A549 (cell line): ENCODE measurements around the gene PMM2. TPM values are rescaled to one million over a fixed set of nuclear protein-coding genes. Genes with fewer than 3 reads are reported as not detected.

Experiments
- ATAC-seq, 2 experiments: fragments of 200-7000 bp in 1 of 2; fragments of >200 bp in 1 of 2; cut with Nextera tagmentation in 1 of 2; cut with Tn5 transposase in 1 of 2; 3 replicates each; pipeline versions ENCODE4 v1.8.0 to v1.9.1; 2018 to 2020; ENCODE audit warnings: mild to moderate bottlenecking in 1 of 2, moderate library complexity in 1 of 2
- CTCF ChIA-PET: fragments of 300-600 bp; sonication (Branson Sonifier 250); formaldehyde crosslinking; extraction: SDS; loops from one replicate; lab custom pipeline; 2021; ENCODE audit warnings: antibody characterized with exemption, inconsistent platforms; lab: Yijun Ruan, JAX
- POLR2A ChIA-PET: fragments of 350-600 bp; formaldehyde crosslinking; extraction: SDS; loops from one replicate; lab custom pipeline; 2021; ENCODE audit warnings: antibody characterized with exemption, inconsistent platforms; lab: Yijun Ruan, JAX
- DNase-seq, 2 experiments: peaks; one replicate each; pipeline versions ENCODE4 v3.0.0 to v3.0.0-alpha.2; 2011 to 2016; ENCODE audit warnings: low read depth in 1 of 2, low spot score in 1 of 2
- FAIRE-seq: peaks from 2 replicates; lab custom pipeline; 2011; peaks lifted over from hg19 to GRCh38; lab: Jason Lieb, UNC
- H3K27ac ChIP-seq, 2 experiments: fragments of >200 bp; sonication (Bioruptor Twin); formaldehyde crosslinking; 3 replicates each; pipeline ENCODE4 v1.5.1; 2016 to 2017
- H3K4me1 ChIP-seq: fragments of >200 bp; sonication (Bioruptor Twin); formaldehyde crosslinking; 3 replicates; pipeline ENCODE4 v1.6.1; 2016
- H3K4me2 ChIP-seq: fragments of >200 bp; sonication (Bioruptor Twin); formaldehyde crosslinking; 3 replicates; pipeline ENCODE4 v1.6.1; 2016
- H3K4me3 ChIP-seq: fragments of >200 bp; sonication (Bioruptor Twin); formaldehyde crosslinking; 3 replicates; pipeline ENCODE4 v1.5.1; 2016
- H3K9me3 ChIP-seq: fragments of >200 bp; sonication (Bioruptor Twin); formaldehyde crosslinking; 3 replicates; pipeline ENCODE4 v1.6.1; 2016
- ATOH8 ChIP-seq: fragments of 250-450 bp; sonication (Bioruptor Pico); IDR thresholded peaks from 2 replicates; pipeline ENCODE4 v1.5.0; 2020; ENCODE audit warnings: low read depth, mild to moderate bottlenecking, moderate library complexity
- CBX8 ChIP-seq: fragments of 200-600 bp; sonication (generic); IDR thresholded peaks from 2 replicates; pipeline ENCODE4 v1.6.1; 2016
- CHD2 ChIP-seq: fragments of 150-350 bp; IDR thresholded peaks from 2 replicates; pipeline ENCODE4 v1.6.1; 2014; ENCODE audit warnings: low read length; ENCODE audit not compliant: partially characterized antibody
- CHD4 ChIP-seq: fragments of 200-600 bp; sonication (generic); IDR thresholded peaks from 2 replicates; pipeline ENCODE4 v1.6.1; 2016; ENCODE audit warnings: antibody characterized with exemption, mild to moderate bottlenecking, borderline replicate concordance
- ESRRA ChIP-seq: fragments of 150-350 bp; IDR thresholded peaks from 2 replicates; pipeline ENCODE4 v1.6.1; 2014; ENCODE audit warnings: mild to moderate bottlenecking, low read length, borderline replicate concordance
- FOSL2 ChIP-seq, 2 experiments: fragments of 450-650 bp in 1 of 2; fragments of >200 bp in 1 of 2; sonication (Bioruptor Twin) in 1 of 2; formaldehyde crosslinking; IDR thresholded peaks; 2 replicates each; pipeline versions ENCODE4 v1.5.0 to v1.6.1; 2016 to 2020; ENCODE audit warnings: mild to moderate bottlenecking in 1 of 2, moderate library complexity in 1 of 2
- HDAC2 ChIP-seq: fragments of 200-600 bp; sonication (generic); IDR thresholded peaks from 2 replicates; pipeline ENCODE4 v1.6.1; 2016
- HEYL ChIP-seq: fragments of 250-450 bp; sonication (Bioruptor Pico); IDR thresholded peaks from 2 replicates; pipeline ENCODE4 v1.8.0; 2021; ENCODE audit warnings: mild to moderate bottlenecking, moderate library complexity
- HMGXB4 ChIP-seq: fragments of 250-450 bp; sonication (Bioruptor Pico); IDR thresholded peaks from 2 replicates; pipeline ENCODE4 v1.5.0; 2021; ENCODE audit warnings: mild to moderate bottlenecking, moderate library complexity, borderline replicate concordance
- HOXA7 ChIP-seq: fragments of 250-450 bp; sonication (Bioruptor Pico); IDR thresholded peaks from 2 replicates; pipeline ENCODE4 v1.5.0; 2020; ENCODE audit warnings: mild to moderate bottlenecking, moderate library complexity
- JUNB ChIP-seq: fragments of >200 bp; sonication (Bioruptor Twin); formaldehyde crosslinking; IDR thresholded peaks from 2 replicates; pipeline ENCODE4 v1.6.1; 2016
- KDM1A ChIP-seq: fragments of 200-600 bp; sonication (generic); IDR thresholded peaks from 2 replicates; pipeline ENCODE4 v1.6.1; 2016; ENCODE audit warnings: low read depth, mild to moderate bottlenecking
- KDM5A ChIP-seq: fragments of 200-600 bp; sonication (generic); IDR thresholded peaks from 2 replicates; pipeline ENCODE4 v1.6.1; 2016; ENCODE audit warnings: antibody characterized with exemption, mild to moderate bottlenecking
- MAFK ChIP-seq: fragments of 450-650 bp; IDR thresholded peaks from 2 replicates; pipeline ENCODE4 v1.6.1; 2014; ENCODE audit not compliant: partially characterized antibody
- NFE2L2 ChIP-seq: fragments of 150-350 bp; conservative IDR thresholded peaks from 2 replicates; pipeline ENCODE4 v1.6.1; 2014; ENCODE audit warnings: low read length
- NPAS2 ChIP-seq: fragments of 250-450 bp; sonication (Bioruptor Pico); IDR thresholded peaks from 2 replicates; pipeline ENCODE4 v1.8.0; 2022; ENCODE audit warnings: mild to moderate bottlenecking, moderate library complexity, borderline replicate concordance
- NR3C1 ChIP-seq: fragments of >200 bp; sonication (Bioruptor Twin); formaldehyde crosslinking; IDR thresholded peaks from 3 replicates; pipeline ENCODE4 v1.6.1; 2017
- PBX3 ChIP-seq: IDR thresholded peaks from 2 replicates; pipeline ENCODE4 v1.6.1; 2012
- RAD21 ChIP-seq, 2 experiments: fragments of >200 bp in 1 of 2; sonication (Bioruptor Twin) in 1 of 2; formaldehyde crosslinking in 1 of 2; IDR thresholded peaks in 1 of 2; conservative IDR thresholded peaks in 1 of 2; 2 replicates in 1 of 2; 3 replicates in 1 of 2; pipeline ENCODE4 v1.6.1; 2012 to 2018; ENCODE audit warnings: inconsistent platforms in 1 of 2
- RARB ChIP-seq: fragments of 250-450 bp; sonication (Bioruptor Pico); IDR thresholded peaks from 2 replicates; pipeline ENCODE4 v1.8.0; 2021; ENCODE audit warnings: mild to moderate bottlenecking, moderate library complexity
- RCOR1 ChIP-seq: fragments of 150-350 bp; IDR thresholded peaks from 2 replicates; pipeline ENCODE4 v1.6.1; 2014; ENCODE audit warnings: antibody characterized with exemption, low read length, low read depth
- RFX5 ChIP-seq: fragments of 450-650 bp; IDR thresholded peaks from 2 replicates; pipeline ENCODE4 v1.7.1; 2014; ENCODE audit warnings: antibody characterized with exemption, mild to moderate bottlenecking, moderate library complexity
- SMC3 ChIP-seq: fragments of >200 bp; sonication (Bioruptor Twin); formaldehyde crosslinking; IDR thresholded peaks from 3 replicates; pipeline ENCODE4 v1.6.1; 2018; ENCODE audit warnings: inconsistent platforms
- TFCP2L1 ChIP-seq: fragments of 250-450 bp; sonication (Bioruptor Pico); IDR thresholded peaks from 2 replicates; pipeline ENCODE4 v1.5.0; 2021; ENCODE audit warnings: mild to moderate bottlenecking
- USF2 ChIP-seq: fragments of 450-650 bp; IDR thresholded peaks from 2 replicates; pipeline ENCODE4 v1.6.1; 2014; ENCODE audit warnings: antibody characterized with exemption
- ZFP36 ChIP-seq: fragments of 450-650 bp; IDR thresholded peaks from 2 replicates; pipeline ENCODE4 v1.6.1; 2014; ENCODE audit warnings: borderline replicate concordance; ENCODE audit not compliant: partially characterized antibody
- ZNF302 ChIP-seq: fragments of 250-450 bp; sonication (Bioruptor Pico); IDR thresholded peaks from 2 replicates; pipeline ENCODE4 v1.9.0; 2021; ENCODE audit warnings: inconsistent platforms, mild to moderate bottlenecking, moderate library complexity
- WGBS: methylation state at CpG from one replicate; pipeline ENCODE4 v1.1.6; 2017; ENCODE audit errors: missing lambda C conversion rate; 5-methylcytosine and 5-hydroxymethylcytosine counted together
- polyA plus RNA-seq, 4 experiments: library from polyadenylated mRNA; depleted of rRNA in 3 of 4; stranded (reverse); fragments of >200 nt; fragmentation: RNase III in 1 of 4; extraction: RNeasy Plus Mini Kit Qiagen cat#74134 plus additional on column Dnase treatment in 1 of 4; gene quantifications; 2 replicates in 3 of 4; 3 replicates in 1 of 4; pipeline ENCODE4 v1.2.3, GENCODE V29; 2011 to 2017
- TF ChIP-seq, protein P1 (sequence below): IDR thresholded peaks from 2 replicates; pipeline ENCODE4 v1.6.1; 2012; ENCODE audit warnings: low read depth, borderline replicate concordance
- TF ChIP-seq, protein P2 (sequence below): fragments of >200 bp; sonication (Bioruptor Twin); formaldehyde crosslinking; IDR thresholded peaks from 2 replicates; pipeline ENCODE4 v1.6.1; 2016
- TF ChIP-seq, protein P3 (sequence below): IDR thresholded peaks from 2 replicates; pipeline ENCODE4 v1.6.1; 2012

PMM2 gene
- polyA plus RNA-seq, 2 of the 4 experiments (the other 2 are of a cell fraction) = 56.6 to 72.4 TPM

DNA sequence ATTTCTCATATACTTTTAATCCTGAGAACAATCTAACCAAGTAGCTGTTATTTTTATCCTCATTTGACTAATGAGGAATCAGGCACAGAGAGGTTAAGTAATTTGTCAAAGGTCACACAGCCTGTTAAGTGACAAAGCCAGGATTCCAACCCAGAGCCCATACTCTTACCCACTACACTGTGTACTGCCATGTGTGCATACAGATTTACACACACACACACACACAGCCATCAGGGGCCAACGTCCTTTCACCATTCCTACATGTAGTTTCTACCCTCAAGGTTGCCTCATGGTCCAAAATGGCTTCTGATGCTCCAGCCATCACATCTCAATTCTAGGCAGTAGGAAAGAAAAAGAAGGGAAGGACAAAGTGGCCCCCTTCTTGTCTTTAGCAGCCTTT lies 22.3 kb upstream of the PMM2 start:
- no peaks in the 10 kb centered on the region for H3K4me1 ChIP-seq
- FAIRE-seq = no peak
- POLR2A ChIA-PET = no interaction called here
- H3K9me3 ChIP-seq = no peaks in the 10 kb centered on the region
- ATAC-seq = no peak
- TF ChIP-seq, protein P1, sequence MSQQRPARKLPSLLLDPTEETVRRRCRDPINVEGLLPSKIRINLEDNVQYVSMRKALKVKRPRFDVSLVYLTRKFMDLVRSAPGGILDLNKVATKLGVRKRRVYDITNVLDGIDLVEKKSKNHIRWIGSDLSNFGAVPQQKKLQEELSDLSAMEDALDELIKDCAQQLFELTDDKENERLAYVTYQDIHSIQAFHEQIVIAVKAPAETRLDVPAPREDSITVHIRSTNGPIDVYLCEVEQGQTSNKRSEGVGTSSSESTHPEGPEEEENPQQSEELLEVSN = no peak
- DNase-seq = no peak
- no peak overlapping the region for H3K4me3 ChIP-seq
- H3K27ac ChIP-seq = no peak overlapping the region
- CTCF ChIA-PET = interaction anchor here (1.1 to 1.2 kb wide), 2 partner anchors 16 to 21 kb away, joined by 3 to 4 read pairs; no protein-coding TSS in a partner anchor
- 9% methylated on average over 1 of the region's 1 CpG for WGBS
- H3K4me2 ChIP-seq = no peak overlapping the region

DNA sequence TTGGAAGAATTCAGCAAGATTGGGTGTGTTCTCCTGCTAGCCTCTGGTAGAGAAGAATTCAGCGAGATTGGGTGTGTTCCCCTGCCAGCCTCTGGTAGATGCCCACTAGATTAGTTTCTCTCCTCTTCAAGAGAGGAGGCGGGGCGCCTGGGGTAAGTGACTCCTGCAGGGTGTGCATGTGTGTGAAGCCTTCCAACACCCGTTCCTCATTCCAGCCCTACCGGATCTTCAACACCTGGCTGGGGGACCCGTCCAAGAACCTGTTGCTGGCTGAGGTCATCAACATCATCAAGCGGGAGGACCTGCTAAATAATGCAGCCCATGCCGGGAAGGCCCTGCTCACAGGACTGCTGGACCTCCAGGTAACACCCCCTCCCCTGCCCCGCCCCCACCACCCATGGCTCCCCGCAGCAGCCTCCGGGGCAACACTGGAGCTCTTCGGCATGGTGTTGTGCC lies 21.5 kb upstream of the PMM2 start:
- POLR2A ChIA-PET = no interaction called here
- no peak for FAIRE-seq

DNA sequence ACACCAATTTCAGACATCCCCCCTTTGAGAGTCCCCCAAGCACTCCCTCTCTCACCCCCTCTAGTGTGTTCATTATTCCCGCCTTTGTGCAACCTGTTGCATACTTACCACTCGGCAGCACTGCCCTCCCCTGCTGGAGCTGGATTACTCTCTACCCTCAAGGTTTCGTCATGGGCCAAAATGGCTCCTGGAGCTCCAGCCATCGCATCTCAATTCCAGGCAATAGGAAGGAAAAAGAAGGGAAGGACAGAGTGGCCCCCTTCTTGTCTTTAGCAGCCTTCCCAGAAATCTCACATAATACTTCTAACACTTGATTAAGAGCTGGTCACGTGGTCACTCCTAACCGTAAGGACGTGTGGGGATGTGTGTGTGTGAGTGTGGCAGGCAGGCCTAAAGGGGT lies 20.4 kb upstream of the PMM2 start:
- CTCF ChIA-PET = interaction anchor here (0.8 to 1.5 kb wide), 2 partner anchors 12 to 25 kb away, joined by 3 read pairs; no protein-coding TSS in a partner anchor
- WGBS = 84% methylated on average over 6 of the region's 7 CpGs
- POLR2A ChIA-PET = no interaction called here
- no peak for FAIRE-seq
- H3K4me1 ChIP-seq = no peaks in the 10 kb centered on the region
- no peak for ATAC-seq
- no peak overlapping the region for H3K27ac ChIP-seq
- no peak for DNase-seq
- H3K4me2 ChIP-seq = no peak overlapping the region
- no peaks in the 10 kb centered on the region for H3K9me3 ChIP-seq
- no peak overlapping the region for H3K4me3 ChIP-seq
- no peak for TF ChIP-seq NPAS2 (CRISPR knock-in tag)
- no peak for TF ChIP-seq NR3C1
- TF ChIP-seq KDM1A = no peak
- TF ChIP-seq, protein P1 = no peak
- no peak for TF ChIP-seq RAD21 (conservative IDR thresholded peaks at IDR 0.05 in 1 of 2, IDR thresholded peaks at IDR 0.05 in 1 of 2)
- no peak for TF ChIP-seq USF2
- TF ChIP-seq PBX3 = no peak
- no peak for TF ChIP-seq RCOR1
- no peak for TF ChIP-seq MAFK
- TF ChIP-seq FOSL2 (IDR thresholded peaks at IDR 0.05) = no peak
- no peak for TF ChIP-seq FOSL2 (CRISPR knock-in tag; IDR thresholded peaks at IDR 0.05)

More for the DNA sequence above, 21.5 kb upstream of the PMM2 start:
- DNase-seq (no peak), ATAC-seq (peak; percentile 35 to 38; a peak in 3 of 6 replicates)
- H3K4me2 ChIP-seq = no peak overlapping the region
- H3K4me1 ChIP-seq = no peaks in the 10 kb centered on the region
- 60% methylated on average over 9 of the region's 12 CpGs for WGBS
- no peak overlapping the region for H3K4me3 ChIP-seq
- H3K9me3 ChIP-seq = no peaks in the 10 kb centered on the region
- TF ChIP-seq HOXA7 (CRISPR knock-in tag) (no peak), ESRRA (no peak), ZFP36 (no peak), CHD2 (no peak), RFX5 (no peak), SMC3 (no peak), KDM5A (no peak), ATOH8 (CRISPR knock-in tag) (no peak), CHD4 (no peak), HEYL (CRISPR knock-in tag) (no peak), CBX8 (no peak), JUNB (no peak), NFE2L2 (no peak), HMGXB4 (CRISPR knock-in tag) (no peak), ZNF302 (CRISPR knock-in tag) (no peak), TFCP2L1 (CRISPR knock-in tag) (no peak), HDAC2 (no peak), RARB (CRISPR knock-in tag) (no peak)
- TF ChIP-seq, protein P2, sequence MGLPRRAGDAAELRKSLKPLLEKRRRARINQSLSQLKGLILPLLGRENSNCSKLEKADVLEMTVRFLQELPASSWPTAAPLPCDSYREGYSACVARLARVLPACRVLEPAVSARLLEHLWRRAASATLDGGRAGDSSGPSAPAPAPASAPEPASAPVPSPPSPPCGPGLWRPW = no peak
- TF ChIP-seq, protein P3, sequence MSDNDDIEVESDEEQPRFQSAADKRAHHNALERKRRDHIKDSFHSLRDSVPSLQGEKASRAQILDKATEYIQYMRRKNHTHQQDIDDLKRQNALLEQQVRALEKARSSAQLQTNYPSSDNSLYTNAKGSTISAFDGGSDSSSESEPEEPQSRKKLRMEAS = no peak
- CTCF ChIA-PET = interaction anchor here (1.5 kb wide), 1 partner anchor 13 kb away, joined by 3 read pairs; no protein-coding TSS in a partner anchor
- H3K27ac ChIP-seq = no peak overlapping the region
